ENCODE results near the gene TMEM106C.

The TMEM106C gene

DNA sequence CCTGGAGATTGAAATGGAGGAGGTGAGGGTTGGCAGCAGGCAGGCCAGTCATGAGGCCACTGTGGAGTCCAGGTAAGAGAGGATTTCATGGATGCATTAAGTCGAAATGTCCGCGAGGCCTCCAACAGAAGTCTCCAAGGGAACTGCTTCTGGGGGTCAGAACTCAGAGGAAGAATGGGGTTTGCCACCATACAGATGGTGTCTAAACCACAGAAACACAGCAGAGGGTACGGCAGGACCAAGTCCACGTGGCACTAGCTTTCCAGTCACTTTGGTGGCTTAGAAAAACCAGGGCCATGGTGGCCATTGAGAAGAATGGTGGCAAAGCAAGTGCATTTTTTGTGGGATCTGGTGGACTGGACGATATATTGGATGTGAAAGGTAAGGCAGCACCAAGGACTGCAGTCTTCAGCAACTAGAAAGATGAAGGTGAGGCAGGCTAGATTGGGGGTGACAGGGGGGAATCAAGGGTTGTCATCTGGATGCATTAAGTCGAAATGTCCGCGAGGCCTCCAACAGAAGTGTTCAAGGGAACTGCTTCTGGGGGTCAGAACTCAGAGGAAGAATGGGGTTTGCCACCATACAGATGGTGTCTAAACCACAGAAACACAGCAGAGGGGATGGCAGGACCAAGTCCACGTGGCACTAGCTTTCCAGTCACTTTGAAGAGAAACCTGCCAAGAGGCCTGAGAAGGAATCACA is 22.5 kb upstream of the TMEM106C start:
- ATAC-seq = no peak
- no peak for TF ChIP-seq TCF4 (CRISPR knock-in tag; IDR thresholded peaks at IDR 0.05; ENCODE audit: borderline replicate concordance)
- no peak for TF ChIP-seq RARB (CRISPR knock-in tag; IDR thresholded peaks at IDR 0.05)
- no peak for TF ChIP-seq PPARA (CRISPR knock-in tag; IDR thresholded peaks at IDR 0.05; ENCODE audit: borderline replicate concordance)
- no peak for TF ChIP-seq ZNF70 (CRISPR knock-in tag; IDR thresholded peaks at IDR 0.05)
- TF ChIP-seq ZNF565 (CRISPR knock-in tag; conservative IDR thresholded peaks at IDR 0.05; ENCODE audit: low read depth) = no peak
- TF ChIP-seq, protein P1, sequence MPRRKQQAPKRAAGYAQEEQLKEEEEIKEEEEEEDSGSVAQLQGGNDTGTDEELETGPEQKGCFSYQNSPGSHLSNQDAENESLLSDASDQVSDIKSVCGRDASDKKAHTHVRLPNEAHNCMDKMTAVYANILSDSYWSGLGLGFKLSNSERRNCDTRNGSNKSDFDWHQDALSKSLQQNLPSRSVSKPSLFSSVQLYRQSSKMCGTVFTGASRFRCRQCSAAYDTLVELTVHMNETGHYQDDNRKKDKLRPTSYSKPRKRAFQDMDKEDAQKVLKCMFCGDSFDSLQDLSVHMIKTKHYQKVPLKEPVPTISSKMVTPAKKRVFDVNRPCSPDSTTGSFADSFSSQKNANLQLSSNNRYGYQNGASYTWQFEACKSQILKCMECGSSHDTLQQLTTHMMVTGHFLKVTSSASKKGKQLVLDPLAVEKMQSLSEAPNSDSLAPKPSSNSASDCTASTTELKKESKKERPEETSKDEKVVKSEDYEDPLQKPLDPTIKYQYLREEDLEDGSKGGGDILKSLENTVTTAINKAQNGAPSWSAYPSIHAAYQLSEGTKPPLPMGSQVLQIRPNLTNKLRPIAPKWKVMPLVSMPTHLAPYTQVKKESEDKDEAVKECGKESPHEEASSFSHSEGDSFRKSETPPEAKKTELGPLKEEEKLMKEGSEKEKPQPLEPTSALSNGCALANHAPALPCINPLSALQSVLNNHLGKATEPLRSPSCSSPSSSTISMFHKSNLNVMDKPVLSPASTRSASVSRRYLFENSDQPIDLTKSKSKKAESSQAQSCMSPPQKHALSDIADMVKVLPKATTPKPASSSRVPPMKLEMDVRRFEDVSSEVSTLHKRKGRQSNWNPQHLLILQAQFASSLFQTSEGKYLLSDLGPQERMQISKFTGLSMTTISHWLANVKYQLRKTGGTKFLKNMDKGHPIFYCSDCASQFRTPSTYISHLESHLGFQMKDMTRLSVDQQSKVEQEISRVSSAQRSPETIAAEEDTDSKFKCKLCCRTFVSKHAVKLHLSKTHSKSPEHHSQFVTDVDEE (CRISPR knock-in tag; IDR thresholded peaks at IDR 0.05) = no peak
- no peak for TF ChIP-seq OSR1 (CRISPR knock-in tag; IDR thresholded peaks at IDR 0.05)
- no peak for TF ChIP-seq ARNTL (CRISPR knock-in tag; IDR thresholded peaks at IDR 0.05; ENCODE audit: borderline replicate concordance, low read depth)
- TF ChIP-seq, protein P2, sequence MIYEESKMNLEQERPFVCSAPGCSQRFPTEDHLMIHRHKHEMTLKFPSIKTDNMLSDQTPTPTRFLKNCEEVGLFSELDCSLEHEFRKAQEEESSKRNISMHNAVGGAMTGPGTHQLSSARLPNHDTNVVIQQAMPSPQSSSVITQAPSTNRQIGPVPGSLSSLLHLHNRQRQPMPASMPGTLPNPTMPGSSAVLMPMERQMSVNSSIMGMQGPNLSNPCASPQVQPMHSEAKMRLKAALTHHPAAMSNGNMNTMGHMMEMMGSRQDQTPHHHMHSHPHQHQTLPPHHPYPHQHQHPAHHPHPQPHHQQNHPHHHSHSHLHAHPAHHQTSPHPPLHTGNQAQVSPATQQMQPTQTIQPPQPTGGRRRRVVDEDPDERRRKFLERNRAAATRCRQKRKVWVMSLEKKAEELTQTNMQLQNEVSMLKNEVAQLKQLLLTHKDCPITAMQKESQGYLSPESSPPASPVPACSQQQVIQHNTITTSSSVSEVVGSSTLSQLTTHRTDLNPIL (CRISPR knock-in tag; IDR thresholded peaks at IDR 0.05; ENCODE audit: low read depth) = no peak
- TF ChIP-seq, protein P3, sequence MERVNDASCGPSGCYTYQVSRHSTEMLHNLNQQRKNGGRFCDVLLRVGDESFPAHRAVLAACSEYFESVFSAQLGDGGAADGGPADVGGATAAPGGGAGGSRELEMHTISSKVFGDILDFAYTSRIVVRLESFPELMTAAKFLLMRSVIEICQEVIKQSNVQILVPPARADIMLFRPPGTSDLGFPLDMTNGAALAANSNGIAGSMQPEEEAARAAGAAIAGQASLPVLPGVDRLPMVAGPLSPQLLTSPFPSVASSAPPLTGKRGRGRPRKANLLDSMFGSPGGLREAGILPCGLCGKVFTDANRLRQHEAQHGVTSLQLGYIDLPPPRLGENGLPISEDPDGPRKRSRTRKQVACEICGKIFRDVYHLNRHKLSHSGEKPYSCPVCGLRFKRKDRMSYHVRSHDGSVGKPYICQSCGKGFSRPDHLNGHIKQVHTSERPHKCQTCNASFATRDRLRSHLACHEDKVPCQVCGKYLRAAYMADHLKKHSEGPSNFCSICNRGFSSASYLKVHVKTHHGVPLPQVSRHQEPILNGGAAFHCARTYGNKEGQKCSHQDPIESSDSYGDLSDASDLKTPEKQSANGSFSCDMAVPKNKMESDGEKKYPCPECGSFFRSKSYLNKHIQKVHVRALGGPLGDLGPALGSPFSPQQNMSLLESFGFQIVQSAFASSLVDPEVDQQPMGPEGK (CRISPR knock-in tag; IDR thresholded peaks at IDR 0.05; ENCODE audit: borderline replicate concordance) = no peak
- no peak for TF ChIP-seq ISL1 (CRISPR knock-in tag; IDR thresholded peaks at IDR 0.05)
- no peak for TF ChIP-seq ZC3H10 (CRISPR knock-in tag; IDR thresholded peaks at IDR 0.05)
- no peak for TF ChIP-seq SNAI2 (CRISPR knock-in tag; IDR thresholded peaks at IDR 0.05)

DNA sequence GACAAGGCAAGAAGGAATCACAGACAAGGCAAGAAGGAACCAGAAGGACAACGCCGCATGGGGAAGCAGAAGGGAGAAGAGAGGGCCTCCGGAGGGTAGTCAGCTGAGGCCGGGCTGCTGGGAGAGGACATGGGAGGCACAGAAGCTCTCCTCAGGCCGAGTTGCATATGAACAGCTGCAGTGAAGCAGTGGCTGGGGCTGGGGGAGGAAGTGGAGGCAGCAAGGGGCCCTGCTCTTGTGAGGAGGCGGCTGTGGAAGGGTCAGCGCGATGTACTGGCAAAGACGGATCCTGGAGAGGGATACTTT is 22.0 kb upstream of the TMEM106C start:
- ATAC-seq = no peak
- TF ChIP-seq, protein P4, sequence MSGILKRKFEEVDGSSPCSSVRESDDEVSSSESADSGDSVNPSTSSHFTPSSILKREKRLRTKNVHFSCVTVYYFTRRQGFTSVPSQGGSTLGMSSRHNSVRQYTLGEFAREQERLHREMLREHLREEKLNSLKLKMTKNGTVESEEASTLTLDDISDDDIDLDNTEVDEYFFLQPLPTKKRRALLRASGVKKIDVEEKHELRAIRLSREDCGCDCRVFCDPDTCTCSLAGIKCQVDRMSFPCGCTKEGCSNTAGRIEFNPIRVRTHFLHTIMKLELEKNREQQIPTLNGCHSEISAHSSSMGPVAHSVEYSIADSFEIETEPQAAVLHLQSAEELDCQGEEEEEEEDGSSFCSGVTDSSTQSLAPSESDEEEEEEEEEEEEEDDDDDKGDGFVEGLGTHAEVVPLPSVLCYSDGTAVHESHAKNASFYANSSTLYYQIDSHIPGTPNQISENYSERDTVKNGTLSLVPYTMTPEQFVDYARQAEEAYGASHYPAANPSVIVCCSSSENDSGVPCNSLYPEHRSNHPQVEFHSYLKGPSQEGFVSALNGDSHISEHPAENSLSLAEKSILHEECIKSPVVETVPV (CRISPR knock-in tag; IDR thresholded peaks at IDR 0.05) = no peak
- TF ChIP-seq SNAI2 (CRISPR knock-in tag; IDR thresholded peaks at IDR 0.05) (no peak), CSDC2 (CRISPR knock-in tag; IDR thresholded peaks at IDR 0.05) (no peak), GLIS3 (CRISPR knock-in tag; IDR thresholded peaks at IDR 0.05) (no peak), TCF4 (CRISPR knock-in tag; IDR thresholded peaks at IDR 0.05; ENCODE audit: borderline replicate concordance) (no peak), ZNF8 (CRISPR knock-in tag; IDR thresholded peaks at IDR 0.05) (no peak), BACH2 (CRISPR knock-in tag; IDR thresholded peaks at IDR 0.05; ENCODE audit: borderline replicate concordance) (no peak), ZFP30 (CRISPR knock-in tag; IDR thresholded peaks at IDR 0.05) (no peak), ISL1 (CRISPR knock-in tag; IDR thresholded peaks at IDR 0.05) (no peak), ZNF70 (CRISPR knock-in tag; IDR thresholded peaks at IDR 0.05) (no peak), ARNTL (CRISPR knock-in tag; IDR thresholded peaks at IDR 0.05; ENCODE audit: borderline replicate concordance, low read depth) (no peak), TOX (CRISPR knock-in tag; IDR thresholded peaks at IDR 0.05; ENCODE audit: borderline replicate concordance) (no peak), PPARA (CRISPR knock-in tag; IDR thresholded peaks at IDR 0.05; ENCODE audit: borderline replicate concordance) (no peak), ZC3H10 (CRISPR knock-in tag; IDR thresholded peaks at IDR 0.05) (no peak), ZFP3 (CRISPR knock-in tag; IDR thresholded peaks at IDR 0.05) (no peak), OSR1 (CRISPR knock-in tag; IDR thresholded peaks at IDR 0.05) (no peak)
- TF ChIP-seq, protein P5, sequence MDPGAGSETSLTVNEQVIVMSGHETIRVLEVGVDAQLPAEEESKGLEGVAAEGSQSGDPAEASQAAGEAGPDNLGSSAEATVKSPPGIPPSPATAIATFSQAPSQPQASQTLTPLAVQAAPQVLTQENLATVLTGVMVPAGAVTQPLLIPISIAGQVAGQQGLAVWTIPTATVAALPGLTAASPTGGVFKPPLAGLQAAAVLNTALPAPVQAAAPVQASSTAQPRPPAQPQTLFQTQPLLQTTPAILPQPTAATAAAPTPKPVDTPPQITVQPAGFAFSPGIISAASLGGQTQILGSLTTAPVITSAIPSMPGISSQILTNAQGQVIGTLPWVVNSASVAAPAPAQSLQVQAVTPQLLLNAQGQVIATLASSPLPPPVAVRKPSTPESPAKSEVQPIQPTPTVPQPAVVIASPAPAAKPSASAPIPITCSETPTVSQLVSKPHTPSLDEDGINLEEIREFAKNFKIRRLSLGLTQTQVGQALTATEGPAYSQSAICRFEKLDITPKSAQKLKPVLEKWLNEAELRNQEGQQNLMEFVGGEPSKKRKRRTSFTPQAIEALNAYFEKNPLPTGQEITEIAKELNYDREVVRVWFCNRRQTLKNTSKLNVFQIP (CRISPR knock-in tag; IDR thresholded peaks at IDR 0.05; ENCODE audit: borderline replicate concordance, low read depth) = no peak
- TF ChIP-seq, protein P3 (CRISPR knock-in tag; IDR thresholded peaks at IDR 0.05; ENCODE audit: borderline replicate concordance) = no peak
- TF ChIP-seq, protein P1 (CRISPR knock-in tag; IDR thresholded peaks at IDR 0.05) = no peak
